DMS114 treated with DMSO at 0.1 percent for 48 hours (cell line): ENCODE data around the gene INSM2.

Experiments
- DNase-seq: peaks from one replicate; lab custom pipeline; 2025; ENCODE audit not compliant: unreplicated experiment; lab: John Stamatoyannopoulos, UW

The INSM2 gene

DNA sequence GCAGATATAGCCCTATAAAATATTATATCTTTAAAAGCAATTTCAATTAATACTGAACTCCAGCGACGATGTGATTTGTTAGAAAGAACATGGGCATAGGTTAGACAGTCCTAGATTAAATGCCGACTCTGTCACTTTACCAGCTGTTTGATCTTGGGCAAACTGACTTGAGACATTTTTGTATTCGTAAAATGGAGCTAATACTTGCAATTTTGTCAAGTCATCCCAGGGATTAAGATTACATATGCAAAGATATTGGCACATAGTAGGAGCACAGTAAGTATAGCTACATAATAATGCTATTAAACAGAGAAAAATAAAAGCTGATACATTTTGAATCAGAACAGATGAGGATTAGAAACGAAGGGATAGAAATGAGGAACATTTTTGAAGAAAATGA is 9.0 kb downstream of the INSM2 start:
- DNase-seq: no peak

DNA sequence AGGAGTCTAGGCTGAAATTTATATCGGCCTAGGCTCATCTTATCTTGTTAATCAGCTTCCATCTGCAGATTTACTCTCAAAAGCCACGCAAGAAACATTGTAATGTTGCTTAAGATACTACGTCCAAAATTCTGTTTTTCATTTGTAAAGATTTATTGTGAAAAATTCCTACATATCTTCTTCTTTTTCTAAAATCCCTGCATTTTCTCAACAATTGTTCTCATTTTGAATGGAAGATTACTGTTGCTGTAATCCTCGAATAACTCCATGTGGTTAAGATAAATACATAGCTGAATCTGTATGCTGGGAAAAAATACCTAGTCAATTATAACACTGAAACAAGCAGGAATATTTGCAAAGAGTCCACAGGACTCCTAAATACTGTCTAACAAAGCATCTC is 15.6 kb downstream of the INSM2 start:
- no peak for DNase-seq

DNA sequence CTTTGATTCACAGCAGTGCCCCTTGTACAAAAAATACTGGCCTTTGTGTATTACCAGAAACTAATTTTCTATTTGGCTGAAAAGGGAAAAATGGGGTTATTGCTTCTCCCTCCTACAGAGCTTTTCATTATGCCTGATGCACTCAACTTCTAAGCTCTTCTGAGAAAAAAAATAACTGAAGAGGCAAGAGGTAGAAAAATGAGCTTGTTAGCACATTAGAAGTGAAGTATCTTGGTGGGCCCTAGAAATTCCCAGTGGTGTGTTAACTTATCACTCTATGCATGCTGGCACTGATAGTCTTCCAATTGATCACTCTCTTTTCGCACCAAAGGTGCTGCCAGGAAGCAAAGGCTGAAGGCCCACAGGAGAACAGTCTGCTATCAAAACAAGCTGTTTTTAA is 17.1 kb downstream of the INSM2 start:
- no peak for DNase-seq

DNA sequence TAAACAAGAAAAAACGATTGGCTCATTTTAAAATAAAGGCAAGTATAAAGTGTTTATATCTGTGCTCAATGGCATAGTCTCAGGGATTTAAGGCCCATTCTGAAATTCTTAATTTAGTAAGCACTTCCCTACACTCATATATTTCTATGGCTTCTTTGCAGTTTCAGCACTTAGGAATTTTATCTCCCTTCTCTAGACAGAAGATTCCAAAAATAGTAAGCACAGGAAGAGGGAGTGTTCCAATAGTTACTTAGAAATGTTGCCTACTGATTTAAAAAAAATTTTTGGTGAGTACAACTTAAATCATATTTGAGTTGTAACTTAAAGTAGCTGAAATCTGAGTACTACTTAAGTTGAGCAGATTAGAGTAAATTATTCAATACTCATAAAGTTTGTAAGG is 19.8 kb downstream of the INSM2 start:
- DNase-seq: no peak

DNA sequence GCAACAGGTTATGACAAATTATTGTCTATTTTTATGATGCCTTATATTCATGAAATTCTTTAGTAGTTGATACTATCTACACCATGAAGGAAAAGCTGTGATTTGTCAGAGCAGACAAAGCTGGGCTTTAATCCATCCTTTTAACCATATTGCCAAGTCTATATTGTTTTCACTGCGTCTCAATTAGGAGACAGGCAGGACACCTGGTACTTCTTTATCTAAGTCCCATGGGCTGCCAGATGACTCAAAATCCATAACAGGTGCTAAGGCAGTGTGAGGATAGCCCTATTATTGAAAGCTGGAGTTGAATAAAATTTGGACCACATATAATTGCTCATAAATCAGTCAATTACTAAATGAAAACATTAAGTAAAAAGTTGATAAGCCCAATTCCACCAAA is 22.6 kb downstream of the INSM2 start:
- DNase-seq: no peak

DNA sequence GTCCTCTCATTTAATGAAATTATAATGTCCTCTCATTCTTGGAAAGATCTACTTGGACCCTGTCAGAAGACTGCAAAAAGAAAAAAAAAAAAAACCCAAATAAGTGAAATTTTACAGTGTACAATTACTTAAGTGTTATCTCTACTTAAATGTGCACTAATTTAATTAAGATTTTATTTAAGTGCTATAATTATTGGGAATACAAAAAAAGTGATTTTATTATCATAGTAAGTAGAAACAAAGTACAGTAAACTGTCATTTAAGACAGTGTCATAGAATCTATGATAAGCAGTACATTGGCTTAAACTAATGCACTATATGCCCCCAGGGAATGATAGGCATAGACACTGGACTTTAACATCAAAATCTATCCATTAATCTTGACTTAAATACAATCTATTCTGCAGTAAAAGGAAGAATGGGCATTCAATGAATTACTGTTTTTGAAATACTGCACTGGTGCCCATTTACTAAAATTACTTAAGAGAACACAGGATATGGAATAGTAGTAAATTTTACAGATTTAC is 23.3 kb downstream of the INSM2 start:
- DNase-seq: no peak

DNA sequence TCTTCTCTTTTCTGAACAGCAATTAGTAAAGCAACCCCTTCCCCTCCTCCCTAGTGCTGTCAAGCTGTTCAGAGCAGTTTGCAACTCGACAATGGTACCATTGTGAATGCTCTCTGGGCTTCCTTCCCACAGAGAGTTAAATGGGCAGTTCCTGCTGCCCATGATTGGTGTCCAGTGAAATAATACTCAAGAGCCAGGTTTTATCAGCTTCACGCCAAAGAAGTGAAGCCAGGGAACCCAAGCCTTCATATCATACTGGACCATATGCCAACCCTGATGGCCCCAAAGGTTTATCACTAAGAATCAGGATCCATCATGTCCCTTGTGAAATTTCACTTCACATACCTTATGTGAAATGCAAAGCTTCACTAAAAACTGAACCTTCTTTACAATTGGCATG is 24.7 kb downstream of the INSM2 start:
- no peak for DNase-seq

DNA sequence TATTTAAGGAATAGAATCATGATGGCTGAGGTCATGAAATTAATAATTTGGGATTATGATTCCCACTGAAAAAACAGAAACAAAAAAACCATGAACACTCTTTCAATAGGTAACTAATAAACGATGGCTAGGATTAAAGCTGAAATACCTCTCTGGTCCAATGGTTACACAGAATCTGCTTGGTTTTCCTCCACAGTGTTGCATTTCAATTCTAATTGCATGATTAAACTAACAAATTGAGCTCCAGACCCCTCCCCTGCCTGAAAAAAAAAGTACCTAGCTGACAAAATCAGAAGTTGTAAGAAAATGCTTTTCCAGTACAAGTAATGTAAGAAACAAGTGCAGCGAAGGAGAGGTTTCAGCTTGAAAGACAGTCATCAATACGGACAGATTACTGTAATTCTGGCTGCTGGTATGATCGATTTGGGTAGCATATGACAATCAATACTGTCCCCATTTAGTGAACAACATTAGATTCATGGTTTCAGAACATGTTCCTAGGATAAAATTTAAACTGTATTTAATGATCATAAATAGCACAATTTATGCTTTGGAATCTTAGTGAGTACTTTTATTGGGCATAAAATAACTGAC is 32.0 kb downstream of the INSM2 start:
- DNase-seq: no peak

DNA sequence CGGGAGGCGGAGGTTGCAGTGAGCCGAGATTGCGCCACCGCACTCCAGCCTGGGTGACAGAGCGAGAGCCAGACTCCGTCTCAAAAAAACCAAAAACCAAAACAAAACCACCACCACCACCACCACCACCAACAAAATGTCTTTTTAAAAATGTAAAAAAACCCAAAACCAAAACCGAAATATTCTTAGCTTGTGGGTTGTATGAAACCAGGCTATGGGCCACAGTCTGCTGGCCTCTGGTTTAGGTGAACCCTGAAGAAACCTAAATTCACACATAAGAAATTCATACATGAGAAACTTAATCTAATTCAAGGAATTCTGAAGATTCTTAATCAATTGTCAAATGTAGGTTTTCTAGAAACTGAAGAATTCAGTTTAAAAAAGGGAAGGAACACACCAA is 37.6 kb downstream of the INSM2 start:
- no peak for DNase-seq

DNA sequence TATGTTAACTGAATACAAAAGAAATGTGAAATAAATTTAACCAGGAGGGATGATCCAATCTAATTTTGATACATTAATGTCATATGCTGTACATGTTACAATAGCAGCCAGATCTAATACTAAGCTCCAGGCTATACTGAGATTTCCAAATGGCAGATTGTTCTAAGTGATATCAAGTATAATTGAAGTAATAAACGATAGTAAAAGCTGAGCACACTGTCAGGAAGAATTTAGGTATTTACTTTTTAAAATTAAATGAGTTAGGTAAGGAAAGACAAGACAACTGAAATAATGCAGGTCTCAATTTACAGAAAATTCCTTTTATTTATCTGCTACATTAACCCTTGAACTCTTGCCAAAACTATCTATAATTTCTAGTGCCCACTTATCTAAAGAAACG is 39.9 kb downstream of the INSM2 start:
- no peak for DNase-seq

DNA sequence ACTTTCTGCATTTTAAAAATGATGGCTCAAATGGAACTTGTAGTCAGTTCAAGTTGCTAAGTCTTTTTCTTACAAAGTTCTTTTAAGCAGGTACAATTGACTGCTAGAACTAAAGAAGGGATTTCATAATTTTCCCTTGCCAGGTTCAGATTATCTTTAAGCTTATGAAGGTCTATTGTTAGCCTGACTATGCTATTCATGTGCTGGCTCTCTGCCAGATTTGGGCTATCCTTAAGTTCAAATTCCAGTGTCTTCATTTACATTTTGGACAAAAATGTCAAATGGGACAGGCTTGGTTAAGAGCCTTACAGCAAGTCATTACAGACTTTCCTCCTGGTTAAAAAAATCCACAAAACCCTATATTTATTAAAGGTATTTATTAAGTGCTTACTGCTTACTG is 42.3 kb downstream of the INSM2 start:
- no peak for DNase-seq

DNA sequence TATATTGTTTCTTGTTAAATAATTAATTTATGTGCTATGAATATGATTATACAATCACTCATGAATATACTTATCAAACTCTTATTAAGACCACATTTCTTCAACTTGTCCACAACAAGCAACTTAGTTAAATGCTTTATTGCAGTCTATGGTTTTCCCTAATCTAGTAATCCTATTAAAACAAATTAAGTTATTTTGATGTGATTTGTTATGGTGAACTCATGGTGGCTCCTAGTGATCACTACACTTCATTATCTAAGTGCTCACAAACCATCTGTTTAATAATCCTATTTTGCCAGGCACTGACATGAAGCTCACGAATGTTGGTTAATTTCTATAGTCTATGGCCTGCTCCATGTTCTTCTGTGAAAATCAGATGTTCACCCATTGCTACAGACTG is 42.9 kb downstream of the INSM2 start:
- no peak for DNase-seq

DNA sequence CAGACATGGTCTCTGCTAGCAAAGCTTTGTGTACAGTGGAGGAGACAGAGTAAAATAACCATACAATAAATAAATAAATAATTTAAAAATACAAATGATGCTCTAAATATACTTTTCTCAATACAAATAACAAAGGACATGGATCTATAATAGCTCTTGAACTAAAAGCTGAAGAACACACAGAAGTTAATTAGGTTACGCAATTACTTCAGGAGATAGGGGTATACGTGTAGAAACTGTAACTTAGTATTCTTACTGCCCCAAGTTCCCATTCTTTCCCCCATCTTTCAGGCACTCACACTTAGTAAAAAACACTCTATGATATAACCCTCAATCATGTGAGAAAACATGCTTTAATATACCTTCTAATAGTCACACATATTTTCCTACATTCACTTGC is 44.2 kb downstream of the INSM2 start:
- no peak for DNase-seq

DNA sequence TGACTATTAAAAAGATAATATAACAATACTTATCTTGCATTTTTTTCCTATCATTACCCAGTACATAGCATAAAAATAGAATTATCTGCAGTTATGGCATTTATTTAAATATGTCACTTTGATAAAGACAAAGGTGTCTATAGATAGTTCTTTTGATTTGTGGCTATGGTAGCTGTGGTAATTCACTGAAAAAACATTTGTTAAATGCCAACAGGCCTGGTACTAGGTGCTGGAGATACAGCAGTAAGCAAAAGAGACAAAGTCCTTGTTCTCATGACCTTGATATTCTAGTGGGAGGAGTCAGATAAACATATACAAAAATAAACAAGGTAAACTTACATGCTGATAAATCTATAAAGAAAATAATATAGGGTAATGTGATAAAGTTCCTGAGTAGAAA is 44.7 kb downstream of the INSM2 start:
- no peak for DNase-seq
